ENCODE data around the gene ACTMAP.
"Not testable (repeated sequence)": the region's sequence is repeated elsewhere in the genome, so short reads cannot be mapped to it uniquely, and the experiment has no call there.

ACTMAP gene

DNA sequence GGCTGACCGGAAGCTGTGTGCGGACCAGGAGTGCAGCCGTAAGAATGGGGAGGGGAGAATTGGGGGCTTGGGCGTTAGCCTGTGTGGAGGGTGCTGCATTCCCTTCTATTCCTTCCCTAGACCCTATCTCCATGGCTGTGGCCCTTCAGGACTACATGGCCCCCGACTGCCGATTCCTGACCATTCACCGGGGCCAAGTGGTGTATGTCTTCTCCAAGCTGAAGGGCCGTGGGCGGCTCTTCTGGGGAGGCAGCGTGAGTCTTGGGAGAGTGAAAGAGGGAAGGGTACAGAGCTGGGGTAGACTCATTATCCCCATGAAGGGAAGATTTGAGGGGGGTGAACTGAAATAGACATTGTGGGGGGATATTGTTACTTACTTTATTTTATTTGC is 25.4 kb upstream of the ACTMAP start:
- no peak for DNase-seq

DNA sequence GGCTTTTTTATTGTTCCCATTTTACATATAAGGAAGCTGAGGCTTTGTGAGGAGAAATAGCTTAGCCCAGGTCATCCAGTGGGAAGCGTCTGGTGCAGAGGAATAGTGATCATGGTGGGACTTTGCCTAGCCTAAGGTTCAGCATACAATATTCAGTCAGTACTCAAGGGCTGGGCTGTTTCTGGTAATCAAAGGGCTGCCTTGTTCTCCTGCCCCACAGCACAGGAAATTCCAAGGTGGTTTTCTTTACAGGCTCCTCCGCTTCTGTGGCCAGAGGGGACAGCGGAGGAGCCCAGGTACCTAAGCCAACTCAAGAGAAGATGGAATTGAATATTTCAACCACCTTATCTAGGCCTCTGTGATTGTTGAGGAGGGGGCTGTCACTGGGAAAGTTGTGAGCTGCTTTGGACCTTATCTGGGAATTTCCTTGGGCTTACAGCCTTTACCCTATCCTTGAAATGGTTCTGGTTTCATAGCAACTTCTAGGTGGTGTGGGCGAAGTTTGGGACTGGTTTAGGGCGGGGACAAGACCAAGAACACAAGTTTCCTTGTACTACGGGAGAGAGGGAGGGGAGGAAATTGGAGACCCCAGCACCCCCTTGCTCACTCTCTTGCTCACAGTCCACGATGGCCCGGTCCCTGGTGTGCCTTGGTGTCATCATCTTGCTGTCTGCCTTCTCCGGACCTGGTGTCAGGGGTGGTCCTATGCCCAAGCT is 24.8 kb upstream of the ACTMAP start, which contains the start of gene MIA:
Gene MIA, plus strand, starts transcription at position 606 of the 716 bp plus-strand sequence. Its CDS starts 22 bp downstream, at position 628.
- DNase-seq, result no peak

- not testable (repeated sequence) for DNase-seq
These were observed 21.0 kb upstream of the ACTMAP start for GRCh38 chr19:40771101-40771862.

DNA sequence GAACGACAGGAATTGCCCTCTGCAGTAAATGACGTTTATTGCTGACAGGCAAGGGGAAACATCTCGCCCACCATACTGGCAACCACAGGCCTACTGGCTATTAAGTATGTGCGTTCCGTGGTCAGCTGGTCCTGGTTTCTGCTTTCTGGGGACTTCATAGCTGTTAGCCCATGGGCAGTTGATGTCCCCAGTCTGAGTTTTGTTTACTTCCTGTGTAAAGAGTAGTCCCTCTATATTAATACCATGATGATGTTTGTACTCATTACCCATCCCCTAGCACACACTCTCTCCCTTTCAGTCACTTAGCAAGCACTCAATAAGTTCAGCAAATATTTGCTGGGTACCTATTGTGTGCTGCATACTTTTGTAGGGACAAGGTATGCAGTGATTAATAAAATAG is 18.6 kb upstream of the ACTMAP start:
- no peak for DNase-seq

DNA sequence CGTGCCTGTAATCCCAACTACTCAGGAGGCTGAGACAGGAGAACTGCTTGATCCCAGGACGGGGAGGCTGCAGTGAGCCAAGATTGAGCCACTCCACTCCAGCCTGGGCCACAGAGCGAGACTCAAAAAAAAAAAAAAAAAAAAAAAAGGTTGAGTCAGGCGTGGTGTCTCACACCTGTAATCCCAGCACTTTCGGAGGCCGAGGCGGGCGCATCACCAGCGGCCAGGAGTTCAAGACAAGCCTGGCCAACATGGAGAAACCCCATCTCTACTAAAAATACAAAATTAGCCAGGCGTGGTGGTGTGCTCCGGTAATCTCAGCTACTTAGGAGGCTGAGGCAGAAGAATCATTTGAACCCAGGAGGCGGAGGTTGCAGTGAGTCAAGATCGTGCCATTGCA is 16.1 kb upstream of the ACTMAP start:
- not testable (repeated sequence) for DNase-seq

GRCh38 chr19:40763963-40764362 is 13.7 kb upstream of the ACTMAP start:
- DNase-seq, result no peak

DNA sequence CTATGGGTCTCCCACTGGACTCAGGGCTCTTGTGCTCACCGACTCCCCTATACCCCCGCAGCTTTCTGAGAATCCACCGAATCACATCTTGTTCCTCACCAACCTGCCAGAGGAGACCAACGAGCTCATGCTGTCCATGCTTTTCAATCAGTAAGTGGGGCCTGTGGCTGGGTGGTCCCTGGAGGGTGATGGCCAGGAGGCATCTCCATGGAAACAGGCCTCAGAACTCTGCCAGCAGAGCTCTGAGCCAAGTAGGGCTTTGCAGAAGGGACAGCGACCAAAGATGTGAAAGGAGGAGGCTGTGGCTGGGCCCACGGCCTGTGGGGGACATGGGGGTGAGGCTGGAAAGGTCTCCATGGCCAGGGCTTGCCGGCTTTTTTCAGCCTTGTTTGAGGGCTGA is 13.2 kb upstream of the ACTMAP start:
- DNase-seq, result no peak

DNA sequence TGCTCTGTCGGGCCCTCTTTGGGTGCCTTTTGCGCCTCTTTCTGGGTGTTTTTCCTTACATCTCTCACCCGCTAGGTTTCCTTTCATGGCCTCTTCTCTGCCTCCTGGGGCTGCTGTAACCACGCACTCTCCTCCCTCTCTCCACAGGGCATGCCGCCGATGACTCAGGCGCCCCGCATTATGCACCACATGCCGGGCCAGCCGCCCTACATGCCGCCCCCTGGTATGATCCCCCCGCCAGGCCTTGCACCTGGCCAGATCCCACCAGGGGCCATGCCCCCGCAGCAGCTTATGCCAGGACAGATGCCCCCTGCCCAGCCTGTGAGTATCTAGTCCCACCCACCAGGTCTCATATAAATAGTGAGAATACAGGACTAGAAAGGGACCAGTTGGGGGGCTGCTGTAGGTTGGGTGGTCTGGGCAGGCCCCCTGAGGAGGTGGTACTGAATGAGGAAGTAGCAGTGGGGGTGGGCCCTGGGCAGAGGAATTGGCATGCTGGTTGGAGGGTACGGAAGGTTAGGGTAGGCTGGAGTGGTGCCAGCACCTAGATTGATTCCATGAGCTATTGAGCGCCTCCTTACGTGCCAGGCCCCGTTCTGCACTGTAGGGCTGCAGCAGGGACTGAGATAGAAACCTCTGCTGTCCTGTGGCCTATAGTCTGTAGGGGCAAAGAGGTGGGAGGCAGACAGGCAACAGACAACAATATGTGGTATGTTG is 12.6 kb upstream of the ACTMAP start:
- no peak for DNase-seq

DNA sequence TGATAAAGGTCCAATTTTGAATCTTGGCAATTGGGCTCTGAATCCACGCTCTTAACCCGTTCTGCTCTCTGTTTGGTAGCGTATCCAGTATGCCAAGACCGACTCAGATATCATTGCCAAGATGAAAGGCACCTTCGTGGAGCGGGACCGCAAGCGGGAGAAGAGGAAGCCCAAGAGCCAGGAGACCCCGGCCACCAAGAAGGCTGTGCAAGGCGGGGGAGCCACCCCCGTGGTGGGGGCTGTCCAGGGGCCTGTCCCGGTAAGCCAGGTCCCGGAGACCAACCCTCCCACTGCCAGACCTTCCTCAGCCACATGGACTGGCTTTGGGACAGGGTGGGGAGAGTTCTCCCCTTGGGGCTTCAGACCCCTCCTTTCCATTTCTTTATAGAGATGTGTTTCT is 9.1 kb upstream of the ACTMAP start:
- no peak for DNase-seq

DNA sequence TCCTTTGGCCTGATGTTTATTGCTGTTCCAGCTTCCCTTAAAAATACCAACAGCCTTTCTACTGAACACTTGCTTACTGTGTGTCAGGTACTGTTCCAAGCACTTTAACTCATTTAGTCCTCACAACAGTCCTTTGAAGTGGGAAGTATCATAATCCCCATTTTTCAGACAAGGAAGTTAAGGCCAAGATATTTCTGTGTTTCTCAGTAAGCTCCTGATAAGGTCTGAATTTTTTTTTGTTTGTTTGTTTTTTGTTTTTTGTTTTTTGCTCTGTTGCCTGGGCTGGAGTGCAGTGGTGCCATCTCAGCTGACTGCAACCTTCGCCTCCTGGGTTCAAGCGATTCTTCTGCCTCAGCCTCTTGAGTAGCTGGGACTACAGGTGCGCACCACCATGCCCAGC is 8.2 kb upstream of the ACTMAP start:
- no peak for DNase-seq

DNA sequence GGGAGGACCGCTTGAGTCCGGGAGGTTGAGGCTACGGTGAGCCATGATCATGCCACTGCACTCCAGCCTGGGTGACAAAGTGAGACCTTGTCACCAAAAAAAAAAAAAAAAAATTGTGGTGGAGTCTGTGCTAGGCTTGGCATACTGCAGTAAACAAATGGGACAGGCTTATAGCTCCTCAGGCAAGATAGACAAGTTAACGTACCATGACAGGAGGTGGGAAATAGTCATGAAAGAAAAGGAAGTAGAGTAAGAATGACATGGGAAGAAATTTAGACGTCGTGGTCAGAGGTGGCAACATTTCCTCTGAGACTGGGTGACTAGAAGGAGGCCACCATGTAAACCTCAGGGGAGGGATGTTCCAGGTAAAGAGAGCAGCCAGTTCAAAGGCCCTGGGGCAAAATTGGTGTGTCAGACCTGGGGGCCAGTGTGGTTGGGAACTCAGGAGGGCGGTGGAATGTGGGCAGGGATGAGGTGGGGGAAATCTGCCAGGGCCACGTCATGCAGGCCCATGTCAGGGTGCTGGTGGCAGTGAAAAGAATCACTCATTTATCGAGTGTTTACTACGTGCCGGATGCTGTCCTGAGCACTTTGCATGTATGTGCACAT is 6.3 kb upstream of the ACTMAP start:
- peak; percentile 69 to 76 for DNase-seq

- no peak for DNase-seq
These were observed 5.5 kb upstream of the ACTMAP start for GRCh38 chr19:40755791-40756190.

DNA sequence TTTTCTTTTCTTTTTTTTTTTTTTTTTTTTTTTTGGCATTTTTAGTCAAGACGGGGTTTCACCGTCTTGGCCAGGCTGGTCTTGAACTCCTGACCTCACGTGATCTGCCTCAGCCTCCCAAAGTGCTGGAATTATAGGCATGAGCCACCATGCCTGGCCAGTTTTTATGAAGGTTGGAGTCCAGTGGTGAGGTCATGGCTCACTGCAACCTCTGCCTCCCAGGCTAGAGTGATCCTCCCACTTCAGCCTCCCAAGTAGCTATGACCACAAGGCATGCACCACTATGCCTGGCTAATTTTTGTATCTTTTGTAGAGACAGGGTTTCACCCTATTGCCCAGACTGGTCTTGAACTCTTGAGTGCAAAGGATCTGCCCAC is 5.0 kb upstream of the ACTMAP start:
- DNase-seq, result no peak

GRCh38 chr19:40754611-40755247 is 4.5 kb upstream of the ACTMAP start:
- peak; percentile 80 to 87 for DNase-seq

DNA sequence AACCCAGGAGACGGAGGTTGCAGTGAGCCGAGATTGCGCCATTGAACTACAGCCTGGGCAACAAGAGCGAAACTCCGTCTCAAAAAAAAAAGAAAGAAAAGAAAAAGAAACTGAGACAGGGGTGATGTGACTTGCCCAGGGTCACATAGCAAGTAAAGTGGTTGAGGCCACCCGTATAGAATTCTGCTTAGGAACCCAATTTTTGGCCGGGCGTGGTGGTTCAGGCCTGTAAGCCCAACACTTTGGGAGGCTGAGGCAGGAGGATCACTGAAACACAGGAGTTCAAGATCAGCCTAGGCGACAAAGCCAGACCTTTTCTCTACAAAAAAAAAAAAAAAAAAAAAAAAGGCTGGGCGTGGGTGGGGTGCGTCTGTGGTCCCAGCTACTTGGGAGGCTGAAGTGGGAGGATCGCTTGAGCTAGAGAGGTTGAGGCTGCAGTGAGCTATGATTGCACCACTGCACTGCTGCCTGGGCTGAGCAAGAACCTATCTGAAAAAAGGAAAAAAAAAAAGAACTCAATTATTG is 2.0 kb upstream of the ACTMAP start:
- DNase-seq, result peak in 1 of 2 experiments; percentile 49

DNA sequence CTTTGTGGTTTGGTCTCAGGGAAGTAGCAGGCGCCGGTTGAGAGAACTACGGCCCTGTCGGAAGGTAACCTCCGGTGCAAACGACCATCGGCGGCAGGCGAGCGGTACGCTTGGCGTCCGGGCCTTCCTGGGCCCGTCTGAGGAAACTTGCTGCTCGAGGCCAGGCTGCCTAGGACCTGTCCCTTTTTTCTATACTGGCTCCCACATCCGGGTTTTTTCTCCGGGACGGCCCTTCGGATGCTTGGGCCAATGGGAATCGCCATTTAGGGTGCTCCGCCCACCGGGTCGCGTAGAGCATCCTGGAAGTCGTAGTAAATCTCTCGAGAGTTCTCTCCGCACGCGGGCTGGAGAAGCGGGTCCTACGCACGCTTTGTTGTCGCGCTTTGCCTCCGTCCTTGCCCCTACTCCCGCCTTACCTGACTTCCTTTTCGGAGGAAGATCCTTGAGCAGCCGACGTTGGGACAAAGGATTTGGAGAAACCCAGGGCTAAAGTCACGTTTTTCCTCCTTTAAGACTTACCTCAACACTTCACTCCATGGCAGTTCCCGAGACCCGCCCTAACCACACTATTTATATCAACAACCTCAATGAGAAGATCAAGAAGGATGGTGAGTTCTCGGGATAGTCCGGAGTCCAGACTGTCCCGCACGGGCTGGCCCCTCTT is 729 bp upstream of the ACTMAP start, which contains the start of gene SNRPA:
Gene SNRPA, plus strand, starts transcription at position 330 of the 664 bp plus-strand sequence. Its CDS starts 206 bp downstream, at position 536.
- DNase-seq, result peak; percentile 97 to 98

DNA sequence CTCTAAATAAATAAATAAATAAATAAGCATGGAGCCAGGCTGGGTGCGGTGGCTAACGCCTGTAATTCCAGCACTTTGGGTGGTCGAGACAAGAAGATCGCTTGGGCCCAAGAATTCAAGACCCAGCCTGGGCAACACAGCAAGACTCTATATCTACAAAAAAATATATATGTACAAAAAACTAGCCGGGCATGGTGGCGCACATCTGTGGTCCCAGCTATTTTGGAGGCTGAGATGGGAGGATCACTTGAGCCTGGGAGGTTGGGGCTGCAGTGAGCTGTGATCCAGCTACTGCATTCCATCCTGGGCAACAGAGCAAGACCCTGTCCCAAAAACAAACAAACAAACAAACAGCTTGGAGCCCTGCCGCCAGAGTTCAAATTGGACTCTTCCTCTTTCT is 2.7 kb downstream of the ACTMAP start:
- no peak for DNase-seq

GRCh38 chr19:40745402-40745780 is 4.9 kb downstream of the ACTMAP start:
- DNase-seq, result no peak

- peak; percentile 39 to 44 for DNase-seq
These were observed 5.5 kb downstream of the ACTMAP start for GRCh38 chr19:40744554-40745401.

GRCh38 chr19:40743926-40744325 is 6.4 kb downstream of the ACTMAP start:
- no peak for DNase-seq

GRCh38 chr19:40742886-40743285 is 7.4 kb downstream of the ACTMAP start:
- no peak for DNase-seq

Data from activated CD4-positive, alpha-beta T cell treated with anti-CD3 and anti-CD28 coated beads, Interleukin-2, amount 50 U/mL, for 48 hours (primary cell).